ENCODE measurements around the gene MPPED2.

The MPPED2 gene

DNA sequence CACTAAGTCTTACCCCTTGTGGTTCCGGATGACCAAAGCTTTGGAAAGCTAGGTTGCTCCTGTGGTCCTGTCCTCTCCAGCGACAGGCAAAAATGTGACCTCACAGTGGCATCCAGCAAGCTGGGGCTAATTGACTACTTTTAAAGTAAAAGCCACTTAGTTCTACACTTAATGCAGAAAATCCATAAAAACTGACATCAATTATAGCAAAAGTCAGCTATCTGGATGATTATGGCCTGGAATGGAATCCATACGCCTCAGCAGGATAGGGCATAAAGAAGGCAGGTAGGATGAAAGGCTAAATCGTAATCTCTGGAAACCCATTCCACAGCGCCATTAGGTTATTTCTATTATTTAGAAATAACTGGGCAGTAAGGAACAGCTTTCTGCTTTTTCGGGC lies 171.3 kb downstream of the MPPED2 start:
- DNase-seq (ENCODE audit: low read depth in 2 of 2): no peak

DNA sequence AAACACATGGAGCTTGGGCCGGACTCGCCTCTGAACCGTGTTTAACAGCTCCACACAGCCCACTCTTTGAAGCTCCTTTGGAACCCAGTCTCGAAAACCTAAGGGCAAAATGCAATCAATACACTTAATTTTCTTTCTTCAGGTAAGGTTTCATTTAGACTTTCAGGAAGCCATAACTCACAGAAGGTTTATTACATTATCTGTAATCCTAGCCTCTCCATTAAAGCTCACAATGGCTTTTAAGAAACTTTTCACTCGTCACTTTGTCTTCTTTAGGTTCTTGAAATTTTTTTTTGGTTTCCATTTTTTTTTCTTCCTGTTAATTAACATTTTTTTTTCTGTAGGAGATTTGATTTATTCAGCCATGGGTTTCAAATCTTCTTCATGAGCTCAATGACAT lies 171.9 kb downstream of the MPPED2 start:
- DNase-seq (ENCODE audit: low read depth in 2 of 2): no peak

GRCh38 chr11:30412509-30412908 lies 173.6 kb downstream of the MPPED2 start:
- DNase-seq (ENCODE audit: low read depth in 2 of 2): no peak

- DNase-seq (ENCODE audit: low read depth in 2 of 2): no peak
Measured at GRCh38 chr11:30411383-30411782, 174.8 kb downstream of the MPPED2 start.

DNA sequence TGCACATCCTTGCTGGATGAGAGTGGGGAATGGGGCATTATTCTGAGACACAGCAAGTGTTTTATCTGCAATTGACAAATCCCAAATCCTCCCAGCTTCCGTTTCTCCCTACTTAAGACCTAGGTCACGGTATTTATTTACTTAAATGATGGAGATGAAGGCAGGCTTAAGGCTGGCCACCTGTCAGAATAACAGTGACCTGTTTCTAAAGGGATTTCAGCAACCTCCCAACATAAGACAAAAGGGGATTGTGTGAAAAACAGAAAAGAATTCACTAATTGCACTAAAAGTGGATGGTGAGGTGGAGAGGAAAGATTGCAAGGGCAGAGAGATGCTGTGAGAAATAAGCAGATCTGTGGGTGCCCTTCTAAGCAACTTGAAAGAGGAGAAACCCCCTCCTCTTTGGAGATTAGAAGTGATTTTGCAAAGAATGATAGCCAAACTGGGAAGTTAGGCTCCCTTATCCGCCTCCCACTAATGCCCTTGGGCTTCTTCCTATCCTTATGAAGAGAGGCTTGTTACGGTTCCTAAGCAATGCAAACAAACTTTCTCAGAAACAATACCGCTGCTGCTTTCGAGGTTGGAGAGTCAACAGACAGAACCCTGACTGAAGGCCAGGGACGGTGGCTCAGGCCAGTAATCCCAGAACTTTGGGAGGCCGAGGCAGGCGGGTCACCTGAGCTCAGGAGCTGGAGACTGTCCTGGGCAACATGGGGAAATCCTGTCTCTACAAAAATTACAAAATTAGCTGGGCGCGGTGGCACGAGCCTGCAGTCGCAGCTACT lies 179.0 kb downstream of the MPPED2 start:
- no peak for DNase-seq (ENCODE audit: low read depth in 2 of 2)

DNA sequence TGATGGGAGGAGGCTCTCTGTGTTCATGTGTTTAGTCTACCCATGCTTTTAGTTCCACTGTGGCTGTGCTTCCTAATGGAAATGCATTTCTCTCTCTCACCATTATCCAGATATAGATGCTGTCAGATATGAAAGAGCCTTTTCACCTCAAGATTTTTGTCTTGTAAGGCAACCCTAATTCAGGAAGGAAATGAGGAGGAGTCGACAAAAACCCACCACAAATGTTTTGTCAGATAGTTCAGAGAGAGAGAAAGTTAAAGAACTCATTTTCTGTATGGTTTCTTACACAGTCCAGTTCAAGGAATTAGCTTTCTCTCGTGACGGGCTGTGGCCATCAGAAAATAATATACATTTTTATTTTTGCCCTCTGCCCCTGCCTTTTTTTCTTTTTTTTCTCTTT lies 180.8 kb downstream of the MPPED2 start:
- no peak for DNase-seq (ENCODE audit: low read depth in 2 of 2)

DNA sequence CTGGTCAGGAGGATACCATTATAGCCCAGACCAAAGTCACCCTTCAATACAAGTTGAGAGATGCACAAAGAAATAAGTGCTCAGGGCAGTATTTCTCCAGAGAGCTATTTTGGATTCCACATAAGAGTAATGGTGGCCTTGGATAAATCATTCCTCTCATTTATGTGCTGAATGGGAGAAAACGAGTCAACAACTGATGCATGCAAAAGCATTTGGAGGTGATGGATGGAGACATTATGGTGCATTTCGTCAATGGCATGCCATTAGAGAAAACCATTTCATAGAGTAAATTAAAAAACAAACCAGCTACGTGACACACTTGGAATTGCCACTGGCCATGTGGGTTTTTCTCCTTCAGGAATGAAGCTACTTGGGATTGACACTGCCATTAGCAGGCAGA lies 182.0 kb downstream of the MPPED2 start:
- DNase-seq (ENCODE audit: low read depth in 2 of 2): no peak

- DNase-seq (ENCODE audit: low read depth in 2 of 2): no peak
Measured at GRCh38 chr11:30395751-30396150, 190.4 kb downstream of the MPPED2 start.

DNA sequence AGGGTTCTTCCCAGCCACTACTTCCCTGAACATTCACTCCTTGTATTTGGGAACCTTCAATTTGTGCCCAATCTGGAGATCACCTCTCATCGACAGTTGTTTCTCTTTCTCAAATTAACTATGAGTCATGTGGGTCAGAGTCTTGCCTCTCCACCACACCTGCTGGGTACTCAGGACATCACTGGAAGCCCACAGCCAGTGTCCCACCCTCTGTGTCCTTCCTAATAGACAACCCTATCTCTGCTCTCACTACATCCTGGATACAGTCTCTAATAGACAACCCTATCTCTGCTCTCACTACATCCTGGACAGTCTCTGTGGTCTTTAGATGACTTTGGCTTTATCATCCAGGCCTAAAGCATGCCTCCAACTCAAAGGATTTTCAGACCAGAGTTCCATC lies 193.1 kb downstream of the MPPED2 start:
- no peak for DNase-seq (ENCODE audit: low read depth in 2 of 2)

DNA sequence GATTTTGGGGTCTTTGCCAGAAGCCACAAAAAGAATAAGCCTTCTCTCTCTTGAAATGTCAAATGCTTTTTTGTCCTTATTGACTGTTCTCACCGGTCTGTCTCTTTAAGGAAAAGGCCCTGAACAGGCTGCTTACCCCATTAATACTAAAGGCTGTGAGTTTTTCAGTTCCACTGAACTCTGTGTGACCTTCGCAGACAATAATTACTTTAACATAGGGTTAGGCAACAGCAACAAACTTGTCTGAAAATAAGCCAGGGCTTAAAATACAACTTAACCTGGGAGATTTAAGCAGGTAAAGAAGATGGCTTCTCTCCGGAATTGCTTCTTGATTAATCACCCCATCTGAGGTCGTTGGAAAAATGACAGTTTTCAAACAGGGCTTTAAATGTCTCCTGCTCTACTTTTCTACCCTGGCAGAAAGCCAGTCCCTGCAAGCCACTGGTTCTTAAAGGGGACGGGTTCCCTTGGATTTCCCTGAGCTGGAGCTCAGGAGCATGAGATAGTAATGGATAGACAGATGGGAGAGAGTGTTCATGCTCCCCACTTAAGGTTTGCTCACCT lies 193.8 kb downstream of the MPPED2 start:
- DNase-seq (ENCODE audit: low read depth in 2 of 2): no peak

- no peak for DNase-seq (ENCODE audit: low read depth in 2 of 2)
Measured at GRCh38 chr11:30388957-30389356, 197.2 kb downstream of the MPPED2 start.

GRCh38 chr11:30387891-30388861 lies 198.0 kb downstream of the MPPED2 start:
- DNase-seq (ENCODE audit: low read depth in 2 of 2): no peak

DNA sequence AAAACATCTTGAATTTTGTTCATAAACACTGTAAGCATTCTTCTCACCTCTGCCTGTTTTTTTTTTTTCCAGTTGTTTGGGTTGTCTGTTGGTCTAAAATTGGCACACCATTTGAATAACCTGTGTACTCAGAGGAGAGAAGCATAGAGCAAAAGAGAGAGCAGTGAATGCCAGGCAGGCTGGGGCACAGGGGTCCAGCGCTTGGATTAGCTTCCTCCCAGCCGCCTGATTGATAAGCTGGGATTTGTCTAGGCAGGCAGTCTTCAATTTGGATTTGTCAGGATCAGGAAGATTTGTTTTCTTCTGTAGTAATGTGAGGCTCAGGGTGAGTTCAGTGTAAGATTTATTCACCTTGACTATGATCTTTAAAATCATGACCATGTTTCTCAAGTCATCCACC lies 204.3 kb downstream of the MPPED2 start:
- DNase-seq (ENCODE audit: low read depth in 2 of 2): no peak

- DNase-seq (ENCODE audit: low read depth in 2 of 2): no peak
Measured at GRCh38 chr11:30380846-30381245, 205.3 kb downstream of the MPPED2 start.

GRCh38 chr11:30377347-30377746 lies 208.8 kb downstream of the MPPED2 start:
- no peak for DNase-seq (ENCODE audit: low read depth in 2 of 2)

DNA sequence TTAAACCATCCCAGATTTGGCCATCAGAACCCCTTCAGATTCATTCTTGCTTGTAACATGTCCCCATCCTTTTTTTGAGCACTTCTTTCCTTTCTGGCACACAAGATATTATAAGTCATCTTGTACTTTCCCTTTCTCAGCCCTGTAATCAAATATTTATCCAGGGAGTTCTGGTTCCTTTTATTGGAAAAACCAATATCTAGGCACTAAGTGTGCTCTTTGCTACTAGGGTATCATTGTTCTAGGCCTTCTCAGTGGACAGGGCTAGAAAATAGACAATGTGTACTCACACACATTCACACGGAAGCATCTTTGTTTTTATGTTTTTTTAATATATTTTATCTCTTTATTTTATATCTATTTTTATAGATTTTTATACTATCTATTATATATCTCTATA lies 216.0 kb downstream of the MPPED2 start:
- no peak for DNase-seq (ENCODE audit: low read depth in 2 of 2)

GRCh38 chr11:30368394-30368793 lies 217.8 kb downstream of the MPPED2 start:
- DNase-seq (ENCODE audit: low read depth in 2 of 2): no peak

GRCh38 chr11:30365793-30366517 lies 220.2 kb downstream of the MPPED2 start:
- no peak for DNase-seq (ENCODE audit: low read depth in 2 of 2)

DNA sequence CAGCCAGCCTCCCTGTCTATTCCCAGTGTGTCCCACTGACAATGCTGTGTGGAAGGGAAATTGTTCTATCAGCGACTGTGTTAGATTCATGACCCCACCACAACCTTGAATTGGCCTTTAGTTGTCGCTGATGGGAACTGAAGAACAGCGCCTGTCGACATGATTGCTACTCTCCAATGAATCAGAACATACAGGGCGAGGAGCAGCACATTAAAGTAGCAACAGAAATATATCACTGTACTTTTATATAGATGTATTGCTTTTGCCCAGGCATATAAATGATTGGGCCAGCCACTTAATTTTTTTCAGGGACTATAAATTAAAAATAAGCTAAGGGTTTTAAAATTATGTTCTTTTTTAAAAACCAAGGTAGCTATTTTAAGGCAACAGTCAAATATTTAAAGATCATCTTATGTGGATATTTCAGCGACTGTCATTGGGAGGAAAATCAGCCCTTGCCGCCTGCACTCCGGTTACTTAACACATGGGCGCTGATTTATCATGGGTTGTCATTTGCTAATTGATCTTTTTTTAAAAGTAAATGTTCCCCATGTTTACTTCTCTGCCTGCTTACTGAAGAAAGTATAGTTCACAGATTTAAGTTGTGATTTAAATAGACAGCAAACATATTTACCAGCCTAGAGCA lies 221.2 kb downstream of the MPPED2 start:
- DNase-seq (ENCODE audit: low read depth in 2 of 2): no peak

DNA sequence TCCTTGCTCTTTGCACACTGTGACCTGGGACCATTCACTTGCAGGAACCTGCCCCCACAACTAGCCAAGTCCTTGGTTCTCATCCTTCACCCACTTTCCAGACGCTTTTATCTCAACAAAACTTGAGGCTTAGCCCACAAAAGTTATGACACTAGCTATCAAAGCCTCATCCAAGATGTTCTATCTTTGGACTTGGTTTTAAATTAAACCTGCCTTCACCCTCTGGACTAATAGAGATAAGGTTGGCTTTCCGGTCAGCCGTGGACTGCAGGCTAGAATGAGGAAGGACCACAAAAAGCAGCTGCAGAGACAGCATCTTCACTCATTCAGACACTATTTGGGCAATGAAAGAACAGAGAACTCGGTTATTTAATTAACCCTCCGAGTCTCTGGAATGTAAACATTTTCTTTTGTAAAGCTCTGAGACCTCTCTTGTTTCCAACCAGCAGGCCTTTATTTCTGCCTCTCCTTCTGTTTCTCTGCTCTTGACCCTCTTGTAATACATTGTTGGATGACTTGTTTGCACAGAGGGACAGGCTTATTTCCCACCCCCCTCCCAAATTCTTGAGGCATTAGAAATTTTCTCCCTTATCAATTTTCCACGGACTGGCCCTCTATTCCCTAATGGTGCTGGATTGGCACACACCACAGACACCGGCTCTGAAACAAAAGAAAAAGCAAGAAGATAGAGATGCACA lies 221.9 kb downstream of the MPPED2 start:
- DNase-seq (ENCODE audit: low read depth in 2 of 2): no peak

GRCh38 chr11:30360741-30361140 lies 225.4 kb downstream of the MPPED2 start:
- DNase-seq (ENCODE audit: low read depth in 2 of 2): no peak
